GM19397 (cell line): ENCODE results near the gene IMPACT.
A peak's percentile ranks its signal among the peaks of the same experiment; 100 is the strongest.

Experiments
- ATAC-seq: cut with Tn5 transposase; IDR thresholded peaks from one replicate; pipeline ENCODE4 v1.9.1; 2021; ENCODE audit warnings: mild to moderate bottlenecking, moderate library complexity; ENCODE audit not compliant: unreplicated experiment

Gene IMPACT, protein sequence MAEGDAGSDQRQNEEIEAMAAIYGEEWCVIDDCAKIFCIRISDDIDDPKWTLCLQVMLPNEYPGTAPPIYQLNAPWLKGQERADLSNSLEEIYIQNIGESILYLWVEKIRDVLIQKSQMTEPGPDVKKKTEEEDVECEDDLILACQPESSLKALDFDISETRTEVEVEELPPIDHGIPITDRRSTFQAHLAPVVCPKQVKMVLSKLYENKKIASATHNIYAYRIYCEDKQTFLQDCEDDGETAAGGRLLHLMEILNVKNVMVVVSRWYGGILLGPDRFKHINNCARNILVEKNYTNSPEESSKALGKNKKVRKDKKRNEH

DNA sequence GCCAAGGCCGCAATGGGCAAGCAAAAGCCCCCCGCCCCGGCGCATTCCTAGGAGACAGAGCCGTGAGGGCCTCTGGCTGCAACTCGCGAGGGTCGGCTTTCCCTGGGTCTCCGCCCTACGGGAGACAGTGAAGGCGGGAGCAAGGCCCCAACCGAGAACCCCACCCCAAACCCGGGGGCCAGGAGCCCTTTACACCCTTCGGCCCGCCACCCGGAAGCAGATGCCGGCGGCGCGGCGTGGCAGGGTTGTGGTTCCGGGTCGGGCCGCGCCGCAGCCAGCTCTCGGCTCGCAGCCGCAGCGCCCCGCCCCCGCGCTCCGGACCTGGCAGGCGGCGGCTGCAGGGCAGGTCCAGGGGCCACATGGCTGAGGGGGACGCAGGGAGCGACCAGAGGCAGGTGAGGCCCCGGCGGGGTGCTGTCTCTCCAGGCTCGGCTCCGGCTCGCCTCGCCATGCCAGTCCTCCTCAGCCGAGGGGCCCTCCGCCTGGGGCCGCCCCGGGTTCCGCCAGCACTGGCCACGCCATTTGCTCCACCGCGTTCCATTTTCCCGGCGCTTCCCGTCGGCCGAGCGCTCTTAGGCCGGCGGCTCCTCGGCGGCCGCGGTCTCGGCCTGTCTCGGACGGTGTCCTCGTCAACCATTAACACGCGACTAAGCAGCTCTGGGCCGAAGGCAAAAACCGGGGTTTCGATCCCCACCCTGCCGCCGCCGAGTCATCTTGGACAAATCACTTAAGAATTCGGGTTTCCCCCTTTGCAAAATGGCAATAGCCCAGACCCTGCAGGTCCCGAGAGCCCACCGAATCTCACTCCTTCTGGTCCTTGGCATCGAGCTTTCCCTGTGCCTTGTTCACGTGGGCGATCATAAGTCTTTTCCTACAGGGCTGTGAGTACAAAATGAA, at the start of gene IMPACT:
Gene IMPACT, plus strand, starts transcription at position 273 of the 897 bp plus-strand sequence. Its CDS starts 87 bp downstream, at position 360.
- peak; percentile 94 for ATAC-seq

DNA sequence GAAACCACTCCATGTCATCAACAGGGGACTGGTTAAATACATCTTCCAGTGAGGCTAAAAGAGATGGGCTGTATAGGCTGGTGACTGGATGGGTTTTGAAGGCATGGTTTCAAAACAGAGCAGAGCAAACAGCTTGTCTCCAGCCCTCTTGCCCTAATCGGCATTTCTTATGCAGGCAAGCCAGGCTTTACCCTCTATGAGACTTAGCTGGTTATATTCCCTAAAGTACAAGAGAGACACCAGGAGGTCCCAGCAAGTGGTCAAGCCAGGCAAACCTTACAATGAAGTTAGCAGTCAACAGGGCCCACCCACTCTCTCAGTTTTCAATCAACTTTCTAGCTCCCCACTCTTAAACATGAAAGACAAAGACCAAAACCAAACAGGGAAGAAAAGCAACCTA, 47.9 kb upstream of the IMPACT start:
- ATAC-seq = no peak

DNA sequence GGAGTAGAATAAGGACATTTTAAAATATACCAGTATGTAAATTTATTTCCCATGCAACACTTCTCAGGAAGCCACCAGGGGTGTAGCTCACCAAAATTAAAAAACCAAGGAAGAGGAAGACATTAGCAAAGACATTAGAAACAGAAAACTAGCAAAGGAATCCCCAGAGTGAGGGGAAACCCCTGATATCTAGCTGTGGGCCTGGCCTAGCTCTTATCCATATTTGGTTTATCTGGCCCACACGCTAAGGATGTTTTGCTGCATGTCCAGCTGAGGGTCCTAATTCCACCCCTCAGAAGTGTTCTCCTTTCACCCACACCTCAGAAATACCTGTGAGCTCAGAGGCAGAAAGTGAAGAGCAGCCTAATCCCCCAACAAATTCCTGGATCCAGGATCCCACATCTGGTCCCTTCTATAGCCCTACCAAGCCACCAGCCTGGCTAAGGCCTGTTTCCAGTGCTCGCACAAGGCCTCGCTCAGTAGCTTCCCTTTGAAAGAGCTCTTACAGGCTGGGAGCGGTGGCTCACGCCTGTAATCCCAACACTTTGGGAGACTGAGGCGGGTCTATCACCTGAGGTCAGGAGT, 46.2 kb upstream of the IMPACT start:
- ATAC-seq = no peak

DNA sequence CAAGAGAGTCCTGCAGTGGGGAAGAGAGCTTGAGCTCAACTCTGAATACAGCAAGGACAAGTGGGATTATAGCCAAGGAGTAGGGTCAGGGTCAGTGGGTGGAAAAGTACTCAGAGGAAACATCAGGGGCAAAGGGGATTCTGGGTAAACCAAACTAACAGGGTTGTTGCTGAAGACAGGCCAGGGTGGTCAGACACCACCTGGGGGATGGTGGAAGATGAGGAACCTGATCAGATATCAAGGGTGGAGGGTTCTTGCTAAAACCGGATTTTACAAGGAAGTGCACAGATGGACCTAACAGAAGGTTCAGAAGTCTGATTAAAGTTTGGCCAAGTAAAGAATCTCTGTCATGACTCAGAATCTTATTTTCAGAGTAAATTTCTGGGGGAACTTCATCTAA, 45.3 kb upstream of the IMPACT start:
- no peak for ATAC-seq

DNA sequence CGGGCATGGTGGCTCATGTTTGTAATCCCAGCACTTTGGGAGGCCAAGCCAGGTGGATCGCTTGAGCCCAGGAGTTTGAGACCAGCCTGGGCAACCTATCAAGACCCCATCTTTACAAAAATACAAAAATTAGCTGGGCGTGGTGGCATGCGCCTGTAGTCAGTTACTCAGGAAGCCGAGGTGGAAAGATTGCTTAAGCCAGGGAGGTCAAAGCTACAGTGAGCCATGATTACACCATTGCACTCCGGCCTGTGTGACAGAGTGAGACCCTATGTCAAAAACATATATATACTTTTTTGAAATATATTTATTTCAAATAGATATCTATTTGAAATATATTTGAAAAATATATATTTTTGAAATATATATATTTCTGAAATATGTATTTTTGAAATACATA, 39.8 kb upstream of the IMPACT start:
- no peak for ATAC-seq

DNA sequence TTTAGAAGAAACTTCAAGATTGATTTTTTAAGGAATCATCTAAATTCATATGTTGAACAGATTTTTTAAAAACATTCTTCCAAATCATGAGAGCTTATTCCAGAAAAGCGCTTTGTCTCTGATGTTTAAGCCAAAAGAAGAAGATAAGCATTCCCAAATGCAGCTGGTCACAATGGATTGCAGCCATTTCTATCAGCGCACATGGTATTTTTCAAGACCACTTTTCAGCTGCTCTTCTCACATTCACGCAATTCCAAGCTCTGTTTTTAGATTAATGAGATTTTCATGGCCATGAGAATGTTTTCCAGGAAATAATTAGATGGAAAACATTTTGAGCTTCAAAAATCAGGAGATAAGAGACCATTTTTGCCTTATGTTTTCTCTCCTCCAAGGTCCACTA, 37.5 kb upstream of the IMPACT start:
- ATAC-seq = no peak

DNA sequence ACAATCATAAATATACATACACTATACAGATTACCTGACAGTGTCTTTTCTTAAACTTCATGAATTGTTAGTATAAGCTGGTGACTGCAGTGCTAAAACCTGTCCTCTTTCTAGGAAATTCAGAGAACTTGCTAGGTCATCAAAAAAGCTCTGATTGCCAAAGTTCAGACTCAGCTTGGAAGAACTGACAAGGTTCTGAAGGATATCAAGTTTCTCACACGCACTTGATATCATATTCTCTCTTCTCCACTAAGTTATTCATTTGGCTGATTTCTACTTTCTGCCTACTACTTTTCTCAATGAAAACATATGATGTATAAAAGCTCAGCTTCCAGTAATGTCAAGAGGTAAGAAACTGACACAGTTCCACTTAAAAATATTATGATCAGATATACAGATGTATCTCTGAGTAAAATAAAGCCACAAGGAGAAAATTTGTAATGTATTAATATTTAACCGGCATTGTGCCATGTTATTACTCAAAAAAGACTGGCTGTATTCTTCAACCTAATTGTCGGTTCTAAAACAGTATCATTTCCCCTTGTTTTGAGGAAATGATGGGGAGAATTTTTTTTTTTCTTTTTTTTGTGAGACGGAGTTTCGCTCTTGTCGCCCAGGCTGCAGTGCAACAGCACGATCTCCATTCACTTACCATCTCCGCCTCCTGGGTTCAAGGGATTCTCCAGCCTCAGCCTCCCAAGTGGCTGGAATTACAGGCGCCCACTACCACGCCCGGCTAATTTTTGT, 31.2 kb upstream of the IMPACT start:
- no peak for ATAC-seq

DNA sequence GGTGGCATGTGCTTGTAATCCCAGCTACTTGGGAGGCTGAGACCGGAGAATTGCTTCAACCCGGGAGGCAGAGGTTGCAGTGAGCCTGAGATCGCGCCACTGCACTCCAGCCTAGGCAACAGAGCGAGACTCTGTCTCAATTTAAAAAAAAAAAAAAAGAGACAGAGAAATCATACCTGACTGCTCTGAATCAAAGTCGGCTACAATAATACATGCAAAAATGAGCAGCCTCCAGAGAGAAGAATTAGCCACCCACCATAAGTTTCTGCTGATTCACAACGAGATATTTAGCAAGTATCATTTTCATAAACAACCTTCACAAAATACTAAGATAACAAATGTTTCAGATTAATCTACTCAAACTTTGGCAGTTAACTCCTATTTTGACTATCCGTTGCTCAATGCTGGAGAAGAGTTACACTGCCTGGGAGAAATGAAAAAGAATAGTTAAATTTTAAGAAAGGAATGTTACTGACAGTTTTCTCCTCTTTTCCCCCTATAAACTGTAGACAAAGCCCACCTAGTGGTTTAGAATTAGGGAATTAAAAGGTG, 30.3 kb upstream of the IMPACT start:
- no peak for ATAC-seq

DNA sequence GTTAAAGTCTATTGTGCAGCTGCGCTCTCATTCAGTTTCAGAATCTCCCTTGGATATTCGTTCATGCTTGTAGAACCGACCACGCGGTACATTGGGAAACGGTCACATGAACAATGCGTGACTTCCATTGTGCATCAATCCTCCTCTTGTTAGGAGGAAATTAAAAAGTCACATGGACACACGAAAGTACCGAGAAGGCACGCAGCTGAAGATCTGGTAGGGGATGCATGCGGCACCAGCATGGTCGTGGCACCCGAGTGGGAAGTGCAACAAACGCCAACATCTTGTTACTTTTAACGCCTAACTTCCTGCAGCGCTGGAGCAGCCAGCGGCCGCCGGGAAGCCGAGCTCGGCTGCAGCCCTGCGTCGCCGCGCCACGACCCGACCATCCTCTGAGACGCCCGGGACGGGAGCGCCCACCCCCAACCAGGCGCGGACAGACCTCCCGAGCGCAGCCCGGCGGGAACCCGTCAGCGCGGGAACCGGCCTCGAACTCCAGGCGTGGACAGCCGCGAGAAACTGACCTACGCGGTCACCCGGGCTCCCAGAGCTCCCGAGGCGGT, 29.3 kb upstream of the IMPACT start:
- ATAC-seq = no peak

DNA sequence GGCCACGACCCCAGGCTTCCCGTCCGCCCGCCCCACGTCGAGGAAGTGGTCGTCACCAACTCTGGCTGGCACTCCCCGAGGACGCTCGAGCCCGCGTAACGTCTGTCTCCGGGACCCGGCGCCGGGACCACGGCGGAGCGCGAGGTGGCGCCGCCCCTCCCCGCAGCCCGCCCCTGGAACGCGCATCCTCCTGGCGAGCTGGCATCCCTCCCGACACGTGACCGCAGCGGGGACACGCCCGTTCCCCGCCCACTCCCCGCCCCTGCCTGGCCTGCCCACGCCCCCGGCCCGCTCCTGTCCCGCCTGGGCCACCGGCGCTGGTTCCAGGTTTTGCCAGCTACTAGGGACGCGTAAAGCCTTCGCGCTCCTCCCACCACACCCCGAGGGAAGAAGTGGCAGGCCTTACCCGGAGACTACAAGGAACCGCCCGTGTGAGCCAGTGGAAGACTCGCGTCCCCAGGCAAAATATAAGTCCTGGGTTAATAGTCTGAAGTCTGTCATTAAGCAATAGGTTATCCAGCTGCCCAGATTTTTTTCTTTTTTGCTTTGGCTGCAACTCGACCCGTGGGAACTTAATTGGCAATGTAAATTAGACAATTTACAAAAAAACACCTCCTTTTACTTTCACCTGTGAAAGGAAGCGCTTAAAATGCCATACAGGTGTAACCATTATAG, 28.6 kb upstream of the IMPACT start, which contains the start of gene OSBPL1A:
Gene OSBPL1A, minus strand, starts transcription at position 131 of the 675 bp plus-strand sequence. CDS start 20,291 bp downstream, outside the sequence.
- ATAC-seq = peak; percentile 72

DNA sequence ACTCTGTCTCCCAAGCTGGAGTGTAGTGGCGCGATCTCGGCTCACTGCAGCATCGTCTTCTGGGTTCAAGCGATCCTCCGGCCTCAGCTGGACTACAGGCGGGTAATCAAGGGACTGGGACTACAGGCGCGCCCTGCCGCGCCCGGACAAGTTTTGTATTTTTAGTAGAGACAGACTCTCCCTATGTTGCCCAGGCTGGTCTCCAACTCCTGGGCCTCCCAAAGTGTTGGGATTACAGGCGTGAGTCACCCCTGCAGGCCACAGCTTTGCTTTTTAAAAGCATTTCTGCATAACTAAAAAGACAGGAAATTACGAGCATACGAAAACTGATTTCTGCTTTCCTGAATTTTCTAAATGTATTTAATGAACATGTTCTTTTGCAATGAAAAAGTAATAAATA, 27.9 kb upstream of the IMPACT start:
- no peak for ATAC-seq

DNA sequence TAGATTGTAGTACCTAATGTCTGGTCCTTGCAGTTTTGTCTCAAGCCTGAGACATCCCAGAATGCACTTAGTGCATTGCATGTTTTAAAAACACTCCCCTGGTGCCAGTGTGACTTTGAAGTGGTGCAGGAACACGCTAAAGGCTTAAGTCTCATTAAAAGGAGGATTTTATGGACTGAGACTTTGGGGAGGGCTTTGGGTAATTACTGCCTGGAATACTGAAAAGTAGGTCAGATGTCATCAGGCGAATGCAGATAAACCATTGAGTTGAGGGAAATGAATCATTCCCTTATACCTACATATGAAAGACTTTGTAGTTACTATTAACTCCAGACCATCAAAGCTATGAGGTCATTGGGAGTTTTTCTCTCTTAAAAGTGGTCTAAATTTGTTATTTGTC, 25.9 kb upstream of the IMPACT start:
- no peak for ATAC-seq

DNA sequence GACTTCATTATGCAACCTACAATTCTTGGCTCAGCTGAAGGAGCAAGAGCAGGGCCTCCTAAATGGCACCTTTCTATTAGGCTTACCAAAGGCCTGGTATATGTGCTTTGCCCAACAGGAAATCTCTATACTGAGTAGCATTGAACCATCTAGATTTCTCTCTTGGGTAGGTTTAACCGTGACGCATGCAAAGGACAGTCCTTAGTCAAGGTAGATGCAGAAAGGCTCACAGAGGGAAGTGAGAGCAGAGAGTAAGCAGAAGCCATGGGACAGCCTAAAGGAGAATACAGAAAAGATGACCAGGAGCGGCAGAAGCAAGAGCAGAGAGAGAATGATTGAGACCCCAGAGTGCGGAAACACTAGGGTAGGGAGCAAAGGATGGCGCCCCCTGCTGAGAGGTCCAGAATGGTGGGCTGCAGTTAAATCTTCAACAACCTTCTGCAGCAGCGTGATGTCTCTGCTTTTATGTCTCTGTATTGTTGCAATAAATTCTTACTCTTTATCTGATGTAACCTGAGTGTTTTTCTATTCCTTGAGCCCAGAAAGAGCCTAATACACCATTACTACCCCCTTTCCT, 24.2 kb upstream of the IMPACT start:
- ATAC-seq = no peak

DNA sequence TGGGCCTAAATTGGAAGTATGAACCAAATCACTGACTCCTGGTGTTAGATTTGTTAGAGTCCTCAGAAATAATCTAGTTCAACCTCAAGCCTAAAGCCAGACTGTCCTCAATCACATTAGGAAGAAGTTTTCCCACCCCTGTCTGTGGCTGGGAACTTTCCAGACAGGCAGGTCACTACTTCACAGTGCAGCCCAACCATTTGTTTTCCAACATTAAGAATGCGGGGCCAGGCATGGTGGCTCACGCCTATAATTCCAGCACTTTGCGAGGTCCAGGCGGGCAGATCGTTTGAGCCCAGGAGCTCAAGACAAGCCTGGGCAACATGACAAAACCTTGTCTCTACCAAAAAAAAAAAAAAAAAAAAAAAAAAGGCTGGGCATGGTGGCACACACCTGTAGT, 23.4 kb upstream of the IMPACT start:
- no peak for ATAC-seq

DNA sequence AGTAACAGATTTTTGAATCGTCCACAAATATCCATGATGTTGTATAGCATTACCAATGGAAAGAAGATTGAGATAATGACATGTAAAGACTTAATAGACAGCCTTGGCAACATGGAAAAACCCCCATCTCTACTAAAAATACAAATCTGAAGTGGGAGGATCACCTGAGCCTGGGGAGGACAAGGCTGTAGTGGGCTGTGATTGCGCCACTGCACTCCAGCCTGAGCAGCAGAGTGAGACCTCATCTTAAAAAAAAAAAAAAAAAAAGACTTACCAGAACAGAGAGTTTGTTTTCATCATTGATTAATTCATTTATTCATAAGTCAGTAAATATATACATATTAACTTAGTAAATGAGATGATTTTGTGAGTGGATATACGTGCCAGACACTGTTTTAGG, 21.9 kb upstream of the IMPACT start:
- ATAC-seq = no peak

DNA sequence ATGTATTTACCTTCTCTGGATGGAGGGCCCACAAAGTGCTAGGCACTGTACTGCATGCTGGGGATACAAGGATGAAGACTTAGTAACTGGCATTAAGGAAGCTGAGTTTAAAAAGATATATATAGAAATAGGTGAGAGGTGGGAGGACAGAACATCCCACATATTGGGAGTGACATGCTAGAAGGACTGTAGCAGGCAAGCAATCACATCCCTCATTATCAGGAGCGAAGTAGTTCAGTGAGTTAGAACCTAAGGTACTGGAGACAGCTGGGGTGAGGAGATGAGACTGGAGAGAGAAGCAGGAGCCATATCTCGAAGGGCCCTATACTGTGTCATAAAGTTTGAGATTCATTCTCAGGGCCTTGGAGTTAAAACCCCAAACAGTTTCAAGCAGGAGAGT, 18.0 kb upstream of the IMPACT start:
- ATAC-seq = no peak

DNA sequence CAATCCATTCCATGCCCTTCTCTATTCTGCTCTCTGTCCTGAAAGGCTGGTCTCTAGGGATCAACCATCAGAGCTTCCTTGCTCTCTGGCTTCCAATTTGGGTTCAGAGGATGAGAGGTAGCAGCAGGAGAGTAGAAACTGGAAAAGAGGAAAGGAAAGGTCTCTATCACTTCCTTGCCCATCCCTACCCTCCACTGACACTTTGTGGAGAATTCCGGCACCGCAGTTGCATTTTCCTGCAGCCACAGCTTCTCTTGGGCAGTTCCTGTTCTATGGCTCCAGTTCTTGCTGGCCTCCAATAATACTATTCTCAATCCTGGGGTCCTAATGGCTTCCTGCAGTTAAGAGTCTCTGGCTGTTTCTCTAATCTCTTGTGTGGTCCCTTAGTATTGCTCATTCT, 13.3 kb upstream of the IMPACT start:
- no peak for ATAC-seq

DNA sequence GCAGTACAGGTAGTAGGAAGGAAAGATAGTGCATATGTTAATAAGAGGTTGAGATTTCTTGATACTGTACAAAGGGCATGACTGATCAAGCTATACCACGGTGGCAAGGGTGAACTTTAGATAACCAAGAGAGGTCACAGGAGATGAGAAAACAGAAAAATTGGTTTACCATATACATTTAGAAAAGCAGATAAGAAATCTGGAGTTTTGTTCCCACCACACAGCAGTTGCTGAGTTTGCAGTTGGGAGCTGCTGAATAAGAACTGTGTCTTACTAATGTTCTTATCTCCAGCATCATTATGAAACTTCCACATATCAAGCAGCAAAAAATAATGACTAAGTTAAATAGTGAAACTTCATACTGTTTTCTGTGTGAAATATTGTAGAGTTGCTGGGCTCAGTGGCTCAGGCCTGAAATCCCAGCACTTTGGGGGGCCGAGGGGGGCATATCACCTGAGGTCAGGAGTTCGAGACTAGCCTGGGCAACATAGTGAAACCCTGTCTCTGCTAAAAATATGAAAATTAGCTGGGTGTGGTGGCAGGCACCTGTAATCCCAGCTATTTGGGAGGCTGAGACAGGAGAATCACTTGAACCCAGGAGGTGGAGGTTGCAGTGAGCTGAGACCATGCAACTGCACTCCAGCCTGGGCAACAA, 12.0 kb upstream of the IMPACT start:
- ATAC-seq = no peak

DNA sequence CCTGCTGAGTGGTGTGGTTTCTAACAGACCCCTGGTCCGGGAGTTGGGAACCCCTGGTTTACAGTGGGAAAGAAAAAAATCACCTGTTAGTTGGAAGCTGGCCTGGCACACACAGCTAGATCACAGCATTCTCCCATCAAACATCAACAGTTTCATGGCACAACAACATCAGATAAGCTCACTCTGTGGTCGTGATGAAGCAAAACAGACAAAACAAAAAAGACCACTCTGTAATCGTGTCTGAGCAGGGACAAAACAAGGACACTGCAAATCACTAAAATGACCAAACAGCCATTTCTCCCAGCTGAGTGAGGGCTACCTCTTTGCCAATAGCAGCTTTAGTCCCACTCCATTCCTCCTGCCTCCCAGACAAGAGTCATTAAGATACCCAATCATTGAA, 9.0 kb upstream of the IMPACT start:
- no peak for ATAC-seq
